OCI-LY3 (cell line): ENCODE measurements around the gene VTA1.
"Not testable (repeated sequence)": the region's sequence is repeated elsewhere in the genome, so short reads cannot be mapped to it uniquely, and the experiment has no call there.

ENCODE experiments used
- H2AFZ ChIP-seq: fragments of 200-600, 300-600 bp; shearing (Covaris generic); 2 replicates; pipeline ENCODE4 v1.6.0; 2014; ENCODE audit warnings: antibody characterized with exemption, low read depth, low read length
- H3K27ac ChIP-seq: fragments of 200-600, 300-600 bp; sonication (generic); 2 replicates; pipeline ENCODE4 v1.5.1; 2014; ENCODE audit warnings: mild to moderate bottlenecking, low read length, moderate library complexity, mixed read lengths
- H3K27me3 ChIP-seq: fragments of 200-600, 300-600 bp; sonication (generic); 2 replicates; pipeline ENCODE4 v1.6.1; 2014; ENCODE audit warnings: low read depth, low read length, mixed read lengths
- H3K36me3 ChIP-seq: fragments of 200-600, 300-600 bp; sonication (generic); replicated peaks from 2 replicates; pipeline ENCODE3; 2014; ENCODE audit warnings: low read depth, low read length, mixed read lengths
- H3K4me1 ChIP-seq: fragments of 300-600, 200-600 bp; sonication (generic); 2 replicates; pipeline ENCODE4 v1.6.1; 2014; ENCODE audit warnings: low read length, mixed read lengths
- H3K4me2 ChIP-seq: fragments of 200-600, 300-600 bp; sonication (generic); 2 replicates; pipeline ENCODE4 v1.6.1; 2014; ENCODE audit warnings: low read length, mixed read lengths
- H3K4me3 ChIP-seq: fragments of 300-600, 200-600 bp; sonication (generic); 2 replicates; pipeline ENCODE4 v1.5.1; 2014; ENCODE audit warnings: antibody characterized with exemption, mild to moderate bottlenecking, low read length, moderate library complexity
- H3K79me2 ChIP-seq: fragments of 300-600, 200-600 bp; shearing (Covaris generic); 2 replicates; pipeline ENCODE4 v1.6.1; 2014; ENCODE audit warnings: mild to moderate bottlenecking, low read length, mixed read lengths
- H3K9ac ChIP-seq: fragments of 300-600, 200-600 bp; shearing (Covaris generic); 2 replicates; pipeline ENCODE4 v1.6.0; 2014; ENCODE audit warnings: mild to moderate bottlenecking, low read length, moderate library complexity
- H3K9me3 ChIP-seq: fragments of 200-600, 300-600 bp; shearing (Covaris generic); 2 replicates; pipeline ENCODE4 v1.6.1; 2014; ENCODE audit warnings: low read length, mixed read lengths; ENCODE audit not compliant: insufficient read depth
- H4K20me1 ChIP-seq: fragments of 200-600, 300-600 bp; sonication (generic); 2 replicates; pipeline ENCODE4 v1.6.1; 2016; ENCODE audit warnings: low read length, mixed read lengths; ENCODE audit not compliant: insufficient read depth
- CTCF ChIP-seq: fragments of 200-600, 300-600 bp; sonication (generic); IDR thresholded peaks from 2 replicates; pipeline ENCODE4 v1.5.1; 2014; ENCODE audit warnings: antibody characterized with exemption, low read length, low read depth
- EZH2phosphoT487 ChIP-seq: fragments of 200-600 bp; shearing (Covaris generic); IDR thresholded peaks from 2 replicates; pipeline ENCODE4 v1.6.1; 2018; ENCODE audit warnings: antibody characterized with exemption, mixed run types, low read depth

VTA1 gene

GRCh38 chr6:142225115-142225514 lies 78.1 kb downstream of the VTA1 start:
- H3K79me2 ChIP-seq, result no peaks in the 10 kb centered on the region

GRCh38 chr6:142225552-142225951 lies 78.5 kb downstream of the VTA1 start:
- Histone ChIP-seq H3K27ac (no peak overlapping the region), H3K9me3 (no peaks in the 10 kb centered on the region)
- TF ChIP-seq CTCF, result no peak
- TF ChIP-seq EZH2phosphoT487, result no peak

More at GRCh38 chr6:142225115-142225514, 78.1 kb downstream of the VTA1 start:
- H3K9me3 ChIP-seq, result no peaks in the 10 kb centered on the region
- no peak overlapping the region for H2AFZ ChIP-seq
- no peak overlapping the region for H3K4me3 ChIP-seq
- no peaks in the 10 kb centered on the region for H3K27me3 ChIP-seq
- H3K4me2 ChIP-seq, result no peak overlapping the region
- no peaks in the 10 kb centered on the region for H3K36me3 ChIP-seq
- no peaks in the 10 kb centered on the region for H3K4me1 ChIP-seq
- H4K20me1 ChIP-seq, result no peaks in the 10 kb centered on the region
- no peak overlapping the region for H3K27ac ChIP-seq
- no peak for TF ChIP-seq EZH2phosphoT487
- no peak for TF ChIP-seq CTCF
- H3K9ac ChIP-seq, result no peak overlapping the region

GRCh38 chr6:142226731-142227130 lies 79.7 kb downstream of the VTA1 start:
- Histone ChIP-seq H2AFZ (no peak overlapping the region), H3K27me3 (no peaks in the 10 kb centered on the region), H4K20me1 (no peaks in the 10 kb centered on the region), H3K9ac (no peak overlapping the region), H3K9me3 (no peaks in the 10 kb centered on the region), H3K4me2 (no peak overlapping the region), H3K36me3 (no peaks in the 10 kb centered on the region), H3K4me3 (no peak overlapping the region), H3K27ac (no peak overlapping the region), H3K79me2 (no peaks in the 10 kb centered on the region), H3K4me1 (no peaks in the 10 kb centered on the region)
- TF ChIP-seq CTCF, result no peak
- TF ChIP-seq EZH2phosphoT487, result no peak

More at GRCh38 chr6:142225552-142225951, 78.5 kb downstream of the VTA1 start:
- no peaks in the 10 kb centered on the region for H3K4me1 ChIP-seq
- no peak overlapping the region for H3K4me2 ChIP-seq
- H3K27me3 ChIP-seq, result no peaks in the 10 kb centered on the region
- no peak overlapping the region for H3K4me3 ChIP-seq
- H4K20me1 ChIP-seq, result no peaks in the 10 kb centered on the region
- no peaks in the 10 kb centered on the region for H3K79me2 ChIP-seq
- no peak overlapping the region for H3K9ac ChIP-seq
- H2AFZ ChIP-seq, result no peak overlapping the region
- H3K36me3 ChIP-seq, result no peaks in the 10 kb centered on the region

GRCh38 chr6:142229518-142230270 lies 82.6 kb downstream of the VTA1 start:
- H2AFZ ChIP-seq, H3K4me3 ChIP-seq, H3K9me3 ChIP-seq, H3K79me2 ChIP-seq, H3K9ac ChIP-seq, H3K4me2 ChIP-seq, H3K27me3 ChIP-seq, H3K27ac ChIP-seq, H3K4me1 ChIP-seq, H3K36me3 ChIP-seq, H4K20me1 ChIP-seq: not testable (repeated sequence)

- not testable (repeated sequence) for H3K27ac ChIP-seq, H3K27me3 ChIP-seq, H3K79me2 ChIP-seq, H3K4me3 ChIP-seq, H2AFZ ChIP-seq, H3K36me3 ChIP-seq, H4K20me1 ChIP-seq, H3K9me3 ChIP-seq, H3K4me2 ChIP-seq, H3K4me1 ChIP-seq, H3K9ac ChIP-seq
These were observed 85.4 kb downstream of the VTA1 start for GRCh38 chr6:142232206-142233044.
